Measurements from ENCODE around the gene SENP1.

- no peak for TF ChIP-seq CTCF (IDR thresholded peaks at IDR 0.05)
- no peak for TF ChIP-seq POLR2A (IDR thresholded peaks at IDR 0.05)
- no peak for TF ChIP-seq EP300 (IDR thresholded peaks at IDR 0.05)
Measured at GRCh38 chr12:48029491-48030172, 76.2 kb downstream of the SENP1 start.

Data from sigmoid colon (tissue), 4 donors.